GM12878 (cell line): ENCODE measurements around the gene TMEM198.

Experiments
- CTCF ChIP-seq, 3 experiments: IDR thresholded peaks in 2 of 3; conservative IDR thresholded peaks in 1 of 3; 2 replicates each; pipeline ENCODE4 v1.5.1; 2011; ENCODE audit warnings: low read depth in 3 of 3, low read length in 3 of 3, mild to moderate bottlenecking in 3 of 3, control low read depth in 2 of 3, moderate library complexity in 2 of 3, inconsistent platforms in 1 of 3, mixed read lengths in 1 of 3; ENCODE audit not compliant: control insufficient read depth in 2 of 3, insufficient read depth in 1 of 3; ENCODE audit errors: extremely low read depth in 1 of 3
- ESRRA ChIP-seq: IDR thresholded peaks from 2 replicates; pipeline ENCODE4 v1.6.1; 2012; ENCODE audit warnings: mild to moderate bottlenecking, low read length, improper control_type of control experiment
- EZH2 ChIP-seq: IDR thresholded peaks from 2 replicates; pipeline ENCODE4 v1.6.1; 2012; ENCODE audit warnings: low read depth, mild to moderate bottlenecking, control low read depth, inconsistent platforms, low read length, borderline replicate concordance; ENCODE audit not compliant: control insufficient read depth
- IRF5 ChIP-seq: fragments of 450-650 bp; IDR thresholded peaks from 2 replicates; pipeline ENCODE4 v1.6.1; 2017; ENCODE audit warnings: borderline replicate concordance
- POLR2A ChIP-seq: IDR thresholded peaks from 2 replicates; pipeline ENCODE4 v1.6.1; 2011; ENCODE audit warnings: low read depth, mild to moderate bottlenecking, low read length
- POLR2AphosphoS5 ChIP-seq: IDR thresholded peaks from 2 replicates; pipeline ENCODE4 v1.6.1; 2011; ENCODE audit warnings: mild to moderate bottlenecking, low read length, inconsistent platforms
- RAD21 ChIP-seq: IDR thresholded peaks from 2 replicates; pipeline ENCODE4 v1.6.1; 2011; ENCODE audit warnings: mild to moderate bottlenecking, low read depth, low read length, moderate library complexity; ENCODE audit not compliant: insufficient read depth
- RFX5 ChIP-seq: IDR thresholded peaks from 2 replicates; pipeline ENCODE4 v1.6.1; 2011; ENCODE audit warnings: low read depth, low read length, improper control_type of control experiment
- TAF1 ChIP-seq: IDR thresholded peaks from 2 replicates; pipeline ENCODE4 v1.6.1; 2011; ENCODE audit warnings: mild to moderate bottlenecking, low read depth, low read length, borderline replicate concordance
- USF1 ChIP-seq: IDR thresholded peaks from 2 replicates; pipeline ENCODE4 v1.6.1; 2011; ENCODE audit warnings: borderline replicate concordance, low read depth, mild to moderate bottlenecking, moderate library complexity, mixed read lengths, low read length; ENCODE audit not compliant: insufficient read depth; ENCODE audit errors: extremely low read length
- ZNF24 ChIP-seq: fragments of 450-650 bp; IDR thresholded peaks from 2 replicates; pipeline ENCODE4 v1.6.1; 2017; ENCODE audit warnings: antibody characterized with exemption, mild to moderate bottlenecking
- ZZZ3 ChIP-seq: IDR thresholded peaks from 2 replicates; pipeline ENCODE4 v1.6.1; 2011; ENCODE audit warnings: low read depth; ENCODE audit not compliant: control insufficient read depth, insufficient read length

GRCh38 chr2:219549619-219550018 lies 5.8 kb downstream of the TMEM198 start:
- TF ChIP-seq CTCF (IDR thresholded peaks at IDR 0.05 in 2 of 3, conservative IDR thresholded peaks at IDR 0.05 in 1 of 3; ENCODE audit: control insufficient read depth in 2 of 3, extremely low read depth in 1 of 3, insufficient read depth in 1 of 3, low read depth in 3 of 3, low read length in 3 of 3) = no peak
- TF ChIP-seq POLR2A = no peak
- TF ChIP-seq ZNF24 = no peak
- TF ChIP-seq ESRRA = no peak
- TF ChIP-seq RAD21 = no peak
- no peak for TF ChIP-seq EZH2
- TF ChIP-seq RFX5 = no peak
- TF ChIP-seq IRF5 = no peak
- no peak for TF ChIP-seq TAF1
- no peak for TF ChIP-seq POLR2AphosphoS5
- no peak for TF ChIP-seq ZZZ3
- no peak for TF ChIP-seq USF1
